PC-9 (cell line): ENCODE results near the gene FRMPD2. TPM values are rescaled to one million over a fixed set of nuclear protein-coding genes. Genes with fewer than 3 reads are reported as not detected.

Experiments used
- BruUV-seq: library from RNA; stranded (reverse); fragments of 400-500 nt; replicated peaks from 2 replicates; lab custom pipeline; 2021; lab: Mats Ljungman, UMichigan
- CTCF ChIA-PET: fragments of 300-600 bp; sonication (Branson Sonifier 250); formaldehyde crosslinking; loops from one replicate; lab custom pipeline; 2022; ENCODE audit warnings: antibody characterized with exemption; lab: Charles Lee
- POLR2A ChIA-PET: fragments of 300-600 bp; sonication (Branson Sonifier 250); formaldehyde crosslinking; loops from one replicate; lab custom pipeline; 2022; ENCODE audit warnings: antibody characterized with exemption; ENCODE audit not compliant: unreplicated experiment; lab: Charles Lee
- DNase-seq, 2 experiments: peaks; one replicate each; pipeline versions ENCODE4 v3.0.0 to v3.0.0-alpha.2; 2015 to 2022; ENCODE audit warnings: mixed read lengths in 1 of 2
- H2AFZ ChIP-seq: fragments of 200-600 bp; sonication (generic); 2 replicates; pipeline ENCODE4 v1.8.1; 2017; ENCODE audit warnings: antibody characterized with exemption
- H3F3A ChIP-seq: fragments of 200-600 bp; sonication (generic); 2 replicates; pipeline ENCODE4 v1.8.1; 2017; ENCODE audit warnings: antibody characterized with exemption, mild to moderate bottlenecking, low read depth; ENCODE audit not compliant: insufficient read depth
- H3K27ac ChIP-seq: fragments of 200-600 bp; sonication (generic); 2 replicates; pipeline ENCODE4 v1.6.1; 2016; ENCODE audit warnings: mixed run types
- H3K27me3 ChIP-seq: fragments of 200-600 bp; sonication (generic); 2 replicates; pipeline ENCODE4 v1.6.1; 2016; ENCODE audit warnings: low read depth, mixed run types; ENCODE audit not compliant: insufficient read depth
- H3K36me3 ChIP-seq: fragments of 200-600 bp; sonication (generic); 2 replicates; pipeline ENCODE4 v1.6.1; 2016; ENCODE audit warnings: low read depth, mixed run types
- H3K4me1 ChIP-seq: fragments of 200-600 bp; sonication (generic); replicated peaks from 2 replicates; pipeline ENCODE4 v1.6.1; 2016; ENCODE audit warnings: mixed run types; ENCODE audit not compliant: insufficient read depth
- H3K4me2 ChIP-seq: fragments of 200-600 bp; sonication (generic); 2 replicates; pipeline ENCODE4 v1.6.1; 2017; ENCODE audit warnings: mixed run types
- H3K4me3 ChIP-seq: fragments of 200-600 bp; sonication (generic); 2 replicates; pipeline ENCODE4 v1.6.1; 2016; ENCODE audit warnings: mixed run types
- H3K79me2 ChIP-seq: fragments of 200-600 bp; sonication (generic); 2 replicates; pipeline ENCODE4 v1.6.1; 2017; ENCODE audit warnings: low read depth, mixed run types
- H3K9me2 ChIP-seq: fragments of 200-600 bp; sonication (generic); 2 replicates; pipeline ENCODE4 v1.8.1; 2017; ENCODE audit warnings: mild to moderate bottlenecking; ENCODE audit not compliant: insufficient read depth
- H3K9me3 ChIP-seq: fragments of 200-600 bp; sonication (generic); 2 replicates; pipeline ENCODE4 v1.8.1; 2016; ENCODE audit warnings: low read depth; ENCODE audit not compliant: insufficient read depth
- H4K20me1 ChIP-seq: fragments of 200-600 bp; sonication (generic); 2 replicates; pipeline ENCODE4 v1.8.1; 2017; ENCODE audit not compliant: insufficient read depth
- CTCF ChIP-seq: fragments of 200-600 bp; sonication (generic); conservative IDR thresholded peaks from 2 replicates; pipeline ENCODE4 v1.6.1; 2017; ENCODE audit warnings: mixed run types, antibody characterized with exemption, mild to moderate bottlenecking, moderate library complexity
- EZH2 ChIP-seq: fragments of 200-600 bp; sonication (generic); IDR thresholded peaks from 2 replicates; pipeline ENCODE4 v1.8.0; 2017; ENCODE audit warnings: antibody characterized with exemption, low read depth
- intact Hi-C: fragments of 100-400 bp; cut with micrococcal nuclease; formaldehyde crosslinking; loops from one replicate; pipeline ENCODE4 v1.10.0; 2022; ENCODE audit not compliant: unreplicated experiment
- total RNA-seq: library from RNA; stranded (reverse); gene quantifications from 2 replicates; pipeline ENCODE4 v1.2.3, GENCODE V29; 2021

The FRMPD2 gene
- total RNA-seq, 1 experiment from 2014 or later, result 2.4 TPM

- CTCF ChIA-PET, result no interaction called here
- H3K79me2 ChIP-seq, result no peaks in the 10 kb centered on the region
Observed at GRCh38 chr10:48193556-48193955, 80.9 kb downstream of the FRMPD2 start.

GRCh38 chr10:48192881-48193450 is 81.5 kb downstream of the FRMPD2 start:
- Histone ChIP-seq H3K4me3 (no peak overlapping the region), H2AFZ (no peak overlapping the region), H3K27me3 (peaks cover 12% of the 10 kb centered on the region), H3K27ac (no peak overlapping the region), H4K20me1 (no peaks in the 10 kb centered on the region), H3K9me2 (no peaks in the 10 kb centered on the region), H3F3A (no peaks in the 10 kb centered on the region), H3K9me3 (no peaks in the 10 kb centered on the region), H3K4me1 (no peaks in the 10 kb centered on the region), H3K36me3 (no peaks in the 10 kb centered on the region), H3K79me2 (no peaks in the 10 kb centered on the region), H3K4me2 (no peak overlapping the region)
- intact Hi-C loops, result no loop called here
- ChIA-PET CTCF (no interaction called here), POLR2A (no interaction called here)
- no TSS peak for BruUV-seq
- DNase-seq, result no peak
- TF ChIP-seq EZH2, result no peak
- no peak for TF ChIP-seq CTCF

More at GRCh38 chr10:48193556-48193955, 80.9 kb downstream of the FRMPD2 start:
- no peaks in the 10 kb centered on the region for H3K9me3 ChIP-seq
- H3F3A ChIP-seq, result no peaks in the 10 kb centered on the region
- H3K36me3 ChIP-seq, result no peaks in the 10 kb centered on the region
- no peaks in the 10 kb centered on the region for H3K9me2 ChIP-seq
- TF ChIP-seq CTCF, result no peak
- no peak for TF ChIP-seq EZH2
- intact Hi-C loops, result no loop called here
- no peak overlapping the region for H2AFZ ChIP-seq
- peaks cover 12% of the 10 kb centered on the region for H3K27me3 ChIP-seq
- no peaks in the 10 kb centered on the region for H4K20me1 ChIP-seq
- H3K4me3 ChIP-seq, result no peak overlapping the region
- POLR2A ChIA-PET, result no interaction called here
- H3K4me1 ChIP-seq, result no peaks in the 10 kb centered on the region
- BruUV-seq, result no TSS peak
- no peak overlapping the region for H3K27ac ChIP-seq
- no peak overlapping the region for H3K4me2 ChIP-seq
- DNase-seq, result no peak

- CTCF ChIA-PET, result no interaction called here
- Histone ChIP-seq H2AFZ (no peak overlapping the region), H4K20me1 (no peaks in the 10 kb centered on the region), H3K36me3 (no peaks in the 10 kb centered on the region), H3K79me2 (no peaks in the 10 kb centered on the region), H3K4me3 (no peak overlapping the region), H3K4me1 (no peaks in the 10 kb centered on the region), H3K27me3 (peaks cover 53% of the 10 kb centered on the region), H3K9me3 (no peaks in the 10 kb centered on the region), H3K4me2 (no peak overlapping the region), H3K27ac (no peak overlapping the region), H3K9me2 (no peaks in the 10 kb centered on the region), H3F3A (no peaks in the 10 kb centered on the region)
- DNase-seq, result no peak
- TF ChIP-seq CTCF (no peak), EZH2 (no peak)
- no TSS peak for BruUV-seq
- intact Hi-C loops, result no loop called here
- POLR2A ChIA-PET, result no interaction called here
Observed at GRCh38 chr10:48187713-48188485, 86.6 kb downstream of the FRMPD2 start.
